Keratinocyte (primary cell): ENCODE data around the gene DUSP18. TPM values are rescaled to one million over a fixed set of nuclear protein-coding genes. Genes with fewer than 3 reads are reported as not detected.

Experiments used
- DNase-seq: peaks from one replicate; pipeline ENCODE4 v3.0.0-alpha.2; 2011; ENCODE audit warnings: low read depth, missing footprints, low spot score
- FAIRE-seq: peaks from 2 replicates; lab custom pipeline; 2011; peaks lifted over from hg19 to GRCh38; lab: Jason Lieb, UNC
- H2AFZ ChIP-seq: 2 replicates; pipeline ENCODE4 v1.6.0; 2012; ENCODE audit warnings: low read length, control low read depth, inconsistent platforms; ENCODE audit not compliant: control insufficient read depth
- H3K27ac ChIP-seq: 2 replicates; pipeline ENCODE4 v1.5.1; 2011; ENCODE audit warnings: low read length; ENCODE audit not compliant: control insufficient read depth, insufficient read depth
- H3K27me3 ChIP-seq: 3 replicates; pipeline ENCODE4 v1.6.0; 2011; ENCODE audit warnings: low read length; ENCODE audit not compliant: control insufficient read depth, insufficient read depth; ENCODE audit errors: extremely low read depth
- H3K36me3 ChIP-seq, 2 experiments: 2 replicates in 1 of 2; 3 replicates in 1 of 2; pipeline ENCODE4 v1.5.1; 2011; ENCODE audit warnings: low read length in 2 of 2, mild to moderate bottlenecking in 1 of 2; ENCODE audit not compliant: control insufficient read depth in 2 of 2, insufficient read depth in 2 of 2; ENCODE audit errors: extremely low read depth in 1 of 2
- H3K4me1 ChIP-seq: 3 replicates; pipeline ENCODE4 v1.5.1; 2011; ENCODE audit warnings: low read length; ENCODE audit not compliant: control insufficient read depth, insufficient read depth; ENCODE audit errors: extremely low read depth
- H3K4me2 ChIP-seq: 3 replicates; pipeline ENCODE4 v1.6.0; 2011; ENCODE audit warnings: low read depth, low read length; ENCODE audit not compliant: control insufficient read depth, insufficient read depth; ENCODE audit errors: extremely low read depth
- H3K4me3 ChIP-seq, 3 experiments: fragments of 200-600 bp in 1 of 3; sonication (generic) in 1 of 3; 2 replicates in 2 of 3; 3 replicates in 1 of 3; pipeline ENCODE4 v1.5.1; 2011 to 2016; ENCODE audit warnings: low read length in 3 of 3, mild to moderate bottlenecking in 3 of 3, control low read depth in 2 of 3, inconsistent platforms in 1 of 3, low read depth in 1 of 3, mixed read lengths in 1 of 3, mixed run types in 1 of 3, moderate library complexity in 1 of 3; ENCODE audit not compliant: control insufficient read depth in 2 of 3, insufficient read depth in 2 of 3; ENCODE audit errors: extremely low read depth in 1 of 3
- H3K79me2 ChIP-seq: 2 replicates; pipeline ENCODE4 v1.6.0; 2012; ENCODE audit warnings: low read length; ENCODE audit not compliant: control insufficient read depth, insufficient read depth
- H3K9ac ChIP-seq: 3 replicates; pipeline ENCODE4 v1.6.0; 2011; ENCODE audit warnings: low read length; ENCODE audit not compliant: control insufficient read depth, insufficient read depth; ENCODE audit errors: extremely low read depth
- H3K9me1 ChIP-seq: 3 replicates; pipeline ENCODE4 v1.6.0; 2011; ENCODE audit warnings: low read length; ENCODE audit not compliant: control insufficient read depth, insufficient read depth; ENCODE audit errors: extremely low read depth
- H3K9me3 ChIP-seq: 2 replicates; pipeline ENCODE4 v1.5.1; 2012; ENCODE audit warnings: low read depth, low read length; ENCODE audit not compliant: control insufficient read depth
- H4K20me1 ChIP-seq: 3 replicates; pipeline ENCODE4 v1.6.0; 2011; ENCODE audit warnings: low read length; ENCODE audit not compliant: control insufficient read depth, insufficient read depth; ENCODE audit errors: extremely low read depth
- CTCF ChIP-seq, 3 experiments: IDR thresholded peaks in 1 of 3; conservative IDR thresholded peaks in 1 of 3; optimal IDR thresholded peaks in 1 of 3; 2 replicates in 2 of 3; 3 replicates in 1 of 3; pipeline versions ENCODE3 to v1.5.1; 2011; ENCODE audit warnings: low read length in 3 of 3, mild to moderate bottlenecking in 3 of 3, moderate library complexity in 2 of 3, control low read depth in 1 of 3, inconsistent platforms in 1 of 3; ENCODE audit not compliant: insufficient read depth in 2 of 3; ENCODE audit errors: extremely low read depth in 1 of 3
- EZH2 ChIP-seq: IDR thresholded peaks from one replicate; pipeline ENCODE4 v1.6.1; 2012; ENCODE audit warnings: inconsistent platforms, mild to moderate bottlenecking, low read length, moderate library complexity
- dilution Hi-C: fragments of 300-500 bp; cut with MboI; formaldehyde crosslinking; loops from one replicate; pipeline ENCODE4 v1.7.0; 2020; ENCODE audit warnings: low sequenced_read_pairs; ENCODE audit not compliant: extremely low pct_ligation_motif_present
- polyA plus RNA-seq, 5 experiments: library from polyadenylated mRNA; depleted of rRNA in 3 of 5; stranded (reverse) in 3 of 5; stranded (forward) in 1 of 5; unstranded in 1 of 5; fragments of >200 nt; gene quantifications; 1 replicate in 1 of 5; 2 replicates in 3 of 5; 3 replicates in 1 of 5; pipeline versions ENCODE4 v1.2.1 to v1.2.3, GENCODE V29; 2011 to 2012; ENCODE audit warnings: missing spikeins in 2 of 5, low read depth in 1 of 5, low replicate concordance in 1 of 5

The DUSP18 gene
- polyA plus RNA-seq, 1 donor (not counting 4 experiments of a cell fraction or from before 2014, with no cell fraction given) = 12.6 TPM

GRCh38 chr22:30636226-30637077 is 31.2 kb downstream of the DUSP18 start:
- Histone ChIP-seq H3K36me3 (no peaks in the 10 kb centered on the region), H3K27me3 (no peaks in the 10 kb centered on the region), H3K27ac (peak overlapping the region; percentile 22), H3K4me3 (peak overlapping the region; percentile 44 to 84 (median 70)), H3K9ac (peak overlapping the region; percentile 77), H2AFZ (peak overlapping the region; percentile 87), H3K79me2 (peaks cover 11% of the 10 kb centered on the region), H3K4me2 (peak overlapping the region; percentile 100), H3K9me1 (no peaks in the 10 kb centered on the region), H3K9me3 (no peaks in the 10 kb centered on the region), H3K4me1 (peaks cover 29% of the 10 kb centered on the region), H4K20me1 (no peaks in the 10 kb centered on the region)
- FAIRE-seq (no peak), DNase-seq (no peak)
- dilution Hi-C loops = no loop called here
- TF ChIP-seq EZH2 (no peak), CTCF (optimal IDR thresholded peaks at IDR 0.05 in 1 of 3, IDR thresholded peaks at IDR 0.05 in 1 of 3, conservative IDR thresholded peaks at IDR 0.05 in 1 of 3; ENCODE audit: extremely low read depth in 1 of 3, insufficient read depth in 2 of 3, low read length in 3 of 3) (peak in 2 of 3 experiments; percentile 18 to 19)

GRCh38 chr22:30635273-30636225 is 32.1 kb downstream of the DUSP18 start, which contains the start of gene SLC35E4:
Gene SLC35E4 (plus strand): TSS chr22:30635781. CDS start chr22:30636451, 670 bp downstream.
- peak within 1 kb of the TSS; percentile 44 to 84 (median 70) for H3K4me3 ChIP-seq
- no peaks in the 10 kb centered on the region for H3K36me3 ChIP-seq
- H3K9ac ChIP-seq = peak within 1 kb of the TSS; percentile 77
- H3K79me2 ChIP-seq = peaks cover 8% of the 10 kb centered on the region
- no peaks in the 10 kb centered on the region for H3K9me3 ChIP-seq
- H4K20me1 ChIP-seq = no peaks in the 10 kb centered on the region
- dilution Hi-C loops = no loop called here
- H3K4me1 ChIP-seq = peaks cover 26% of the 10 kb centered on the region
- H3K27ac ChIP-seq = peak within 1 kb of the TSS; percentile 37
- TF ChIP-seq EZH2 = no peak
- no peak for TF ChIP-seq CTCF (optimal IDR thresholded peaks at IDR 0.05 in 1 of 3, IDR thresholded peaks at IDR 0.05 in 1 of 3, conservative IDR thresholded peaks at IDR 0.05 in 1 of 3; ENCODE audit: extremely low read depth in 1 of 3, insufficient read depth in 2 of 3, low read length in 3 of 3)
- DNase-seq = peak; percentile 48
- H3K4me2 ChIP-seq = peak within 1 kb of the TSS; percentile 100
- no peaks in the 10 kb centered on the region for H3K27me3 ChIP-seq
- H2AFZ ChIP-seq = peak within 1 kb of the TSS; percentile 87
- no peak for FAIRE-seq
- H3K9me1 ChIP-seq = no peaks in the 10 kb centered on the region
